Measurements from ENCODE around the gene TENM4. TPM values are rescaled to one million over a fixed set of nuclear protein-coding genes. Genes with fewer than 3 reads are reported as not detected.

The TENM4 gene
- total and polyA plus RNA-seq, 2 of the 13 experiments (the other 11 are each of a cell fraction or from before 2014, with no cell fraction given): not detected

DNA sequence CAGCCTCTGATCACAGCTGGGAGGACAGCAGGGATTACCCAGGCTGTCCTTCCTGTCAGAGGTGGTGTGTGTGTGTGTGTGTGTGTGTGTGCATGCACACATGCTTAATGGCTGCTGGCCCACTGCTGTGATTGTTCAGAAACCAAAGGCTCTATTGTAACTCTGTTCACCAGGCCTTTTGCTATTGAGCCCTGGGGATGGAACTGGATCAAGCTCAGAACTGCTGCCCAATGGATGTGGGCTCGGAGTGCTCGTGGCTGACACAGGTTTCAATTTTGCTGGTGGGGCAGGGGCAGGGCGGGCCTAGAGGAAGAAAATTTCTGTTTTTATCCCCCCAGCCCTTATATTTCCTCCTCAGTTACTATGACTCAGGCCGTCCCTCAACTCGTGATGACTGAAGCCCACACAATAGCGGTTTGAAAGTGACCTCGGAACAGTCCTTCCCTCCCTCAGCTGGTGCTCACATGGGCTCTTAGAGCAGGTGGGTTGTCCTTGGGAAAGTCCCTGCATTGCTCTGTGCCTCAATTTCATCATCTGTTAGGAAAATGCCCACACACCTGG, 359.3 kb downstream of the TENM4 start (continued):
- TF ChIP-seq, protein P1, sequence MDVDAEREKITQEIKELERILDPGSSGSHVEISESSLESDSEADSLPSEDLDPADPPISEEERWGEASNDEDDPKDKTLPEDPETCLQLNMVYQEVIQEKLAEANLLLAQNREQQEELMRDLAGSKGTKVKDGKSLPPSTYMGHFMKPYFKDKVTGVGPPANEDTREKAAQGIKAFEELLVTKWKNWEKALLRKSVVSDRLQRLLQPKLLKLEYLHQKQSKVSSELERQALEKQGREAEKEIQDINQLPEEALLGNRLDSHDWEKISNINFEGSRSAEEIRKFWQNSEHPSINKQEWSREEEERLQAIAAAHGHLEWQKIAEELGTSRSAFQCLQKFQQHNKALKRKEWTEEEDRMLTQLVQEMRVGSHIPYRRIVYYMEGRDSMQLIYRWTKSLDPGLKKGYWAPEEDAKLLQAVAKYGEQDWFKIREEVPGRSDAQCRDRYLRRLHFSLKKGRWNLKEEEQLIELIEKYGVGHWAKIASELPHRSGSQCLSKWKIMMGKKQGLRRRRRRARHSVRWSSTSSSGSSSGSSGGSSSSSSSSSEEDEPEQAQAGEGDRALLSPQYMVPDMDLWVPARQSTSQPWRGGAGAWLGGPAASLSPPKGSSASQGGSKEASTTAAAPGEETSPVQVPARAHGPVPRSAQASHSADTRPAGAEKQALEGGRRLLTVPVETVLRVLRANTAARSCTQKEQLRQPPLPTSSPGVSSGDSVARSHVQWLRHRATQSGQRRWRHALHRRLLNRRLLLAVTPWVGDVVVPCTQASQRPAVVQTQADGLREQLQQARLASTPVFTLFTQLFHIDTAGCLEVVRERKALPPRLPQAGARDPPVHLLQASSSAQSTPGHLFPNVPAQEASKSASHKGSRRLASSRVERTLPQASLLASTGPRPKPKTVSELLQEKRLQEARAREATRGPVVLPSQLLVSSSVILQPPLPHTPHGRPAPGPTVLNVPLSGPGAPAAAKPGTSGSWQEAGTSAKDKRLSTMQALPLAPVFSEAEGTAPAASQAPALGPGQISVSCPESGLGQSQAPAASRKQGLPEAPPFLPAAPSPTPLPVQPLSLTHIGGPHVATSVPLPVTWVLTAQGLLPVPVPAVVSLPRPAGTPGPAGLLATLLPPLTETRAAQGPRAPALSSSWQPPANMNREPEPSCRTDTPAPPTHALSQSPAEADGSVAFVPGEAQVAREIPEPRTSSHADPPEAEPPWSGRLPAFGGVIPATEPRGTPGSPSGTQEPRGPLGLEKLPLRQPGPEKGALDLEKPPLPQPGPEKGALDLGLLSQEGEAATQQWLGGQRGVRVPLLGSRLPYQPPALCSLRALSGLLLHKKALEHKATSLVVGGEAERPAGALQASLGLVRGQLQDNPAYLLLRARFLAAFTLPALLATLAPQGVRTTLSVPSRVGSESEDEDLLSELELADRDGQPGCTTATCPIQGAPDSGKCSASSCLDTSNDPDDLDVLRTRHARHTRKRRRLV (CRISPR knock-in tag; IDR thresholded peaks at IDR 0.05): no peak
- TF ChIP-seq FOXO1 (CRISPR knock-in tag; IDR thresholded peaks at IDR 0.05): no peak
- no peak for TF ChIP-seq KLF16 (CRISPR knock-in tag; IDR thresholded peaks at IDR 0.05)

DNA sequence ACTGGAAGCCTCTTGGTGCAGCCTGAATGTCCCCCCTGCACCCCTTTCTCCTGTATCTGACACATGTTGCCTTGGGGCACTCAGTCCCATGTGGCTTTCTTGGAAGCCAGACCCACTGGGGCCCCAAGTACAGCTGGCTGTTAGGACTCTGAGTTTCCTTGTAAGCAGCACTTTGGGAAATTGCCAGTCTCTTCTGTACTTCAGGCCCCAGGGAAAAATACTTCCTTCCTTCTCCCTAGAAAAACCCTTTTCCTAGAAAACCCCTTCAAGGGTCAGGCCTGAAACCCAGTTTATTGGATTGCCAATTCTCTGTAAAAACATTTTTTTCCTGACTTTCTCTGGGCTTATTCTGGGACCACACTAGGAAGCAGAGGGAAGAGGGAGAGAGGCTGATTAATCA, 360.3 kb downstream of the TENM4 start:
- in situ Hi-C loops (cut with HindIII; ENCODE audit: extremely low pct_ligation_motif_present, low pct_unique_long_range_greater_than_20kb): no loop called here
- Histone ChIP-seq H3K36me3 (replicated peaks in 1 of 2; ENCODE audit: control insufficient read depth in 1 of 2, insufficient read depth in 2 of 2, low read length in 2 of 2) (no peaks in the 10 kb centered on the region), H3K4me3 (replicated peaks in 1 of 3; ENCODE audit: insufficient read depth in 1 of 3, low read depth in 2 of 3, low read length in 3 of 3) (no peak overlapping the region), H3K9ac (ENCODE audit: insufficient read depth, low read depth, low read length) (no peak overlapping the region), H4K20me1 (ENCODE audit: insufficient read depth, low read length) (no peaks in the 10 kb centered on the region), H3K79me2 (ENCODE audit: insufficient read depth, low read length) (no peaks in the 10 kb centered on the region), H3K27me3 (ENCODE audit: control insufficient read depth in 1 of 2, insufficient read depth in 2 of 2, low read length in 2 of 2) (peaks cover 0 to 4% of the 10 kb centered on the region in 2 experiments; a peak in 1 of 5 replicates), H2AFZ (ENCODE audit: low read length) (no peak overlapping the region), H3K27ac (ENCODE audit: extremely low read length, insufficient read depth, low read length) (no peak overlapping the region), H3K4me1 (ENCODE audit: insufficient read depth, low read length) (no peaks in the 10 kb centered on the region), H3K9me3 (ENCODE audit: low read length) (no peaks in the 10 kb centered on the region), H3K4me2 (ENCODE audit: low read depth, low read length) (no peak overlapping the region)
- no peak for FAIRE-seq
- BruUV-seq (replicated peaks): no TSS peak
- POLR2A ChIA-PET: no interaction called here
- no peak for DNase-seq (ENCODE audit: low spot score)
- CTCF ChIA-PET (ENCODE audit: low intra/inter-chr PET ratio, low total read pairs): no interaction called here
- ATAC-seq: no peak
- intact Hi-C loops (cut with micrococcal nuclease; ENCODE audit: unreplicated experiment): no loop called here
- no peak for TF ChIP-seq HOXA5 (CRISPR knock-in tag; IDR thresholded peaks at IDR 0.05)
- TF ChIP-seq, protein P2, sequence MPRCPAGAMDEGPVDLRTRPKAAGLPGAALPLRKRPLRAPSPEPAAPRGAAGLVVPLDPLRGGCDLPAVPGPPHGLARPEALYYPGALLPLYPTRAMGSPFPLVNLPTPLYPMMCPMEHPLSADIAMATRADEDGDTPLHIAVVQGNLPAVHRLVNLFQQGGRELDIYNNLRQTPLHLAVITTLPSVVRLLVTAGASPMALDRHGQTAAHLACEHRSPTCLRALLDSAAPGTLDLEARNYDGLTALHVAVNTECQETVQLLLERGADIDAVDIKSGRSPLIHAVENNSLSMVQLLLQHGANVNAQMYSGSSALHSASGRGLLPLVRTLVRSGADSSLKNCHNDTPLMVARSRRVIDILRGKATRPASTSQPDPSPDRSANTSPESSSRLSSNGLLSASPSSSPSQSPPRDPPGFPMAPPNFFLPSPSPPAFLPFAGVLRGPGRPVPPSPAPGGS (CRISPR knock-in tag; IDR thresholded peaks at IDR 0.05): no peak
- TF ChIP-seq PITX1 (CRISPR knock-in tag; IDR thresholded peaks at IDR 0.05): no peak
- no peak for TF ChIP-seq ZNF562 (CRISPR knock-in tag; IDR thresholded peaks at IDR 0.05; ENCODE audit: borderline replicate concordance)
- no peak for TF ChIP-seq NKX3-1 (CRISPR knock-in tag; IDR thresholded peaks at IDR 0.05)
- TF ChIP-seq, protein P3, sequence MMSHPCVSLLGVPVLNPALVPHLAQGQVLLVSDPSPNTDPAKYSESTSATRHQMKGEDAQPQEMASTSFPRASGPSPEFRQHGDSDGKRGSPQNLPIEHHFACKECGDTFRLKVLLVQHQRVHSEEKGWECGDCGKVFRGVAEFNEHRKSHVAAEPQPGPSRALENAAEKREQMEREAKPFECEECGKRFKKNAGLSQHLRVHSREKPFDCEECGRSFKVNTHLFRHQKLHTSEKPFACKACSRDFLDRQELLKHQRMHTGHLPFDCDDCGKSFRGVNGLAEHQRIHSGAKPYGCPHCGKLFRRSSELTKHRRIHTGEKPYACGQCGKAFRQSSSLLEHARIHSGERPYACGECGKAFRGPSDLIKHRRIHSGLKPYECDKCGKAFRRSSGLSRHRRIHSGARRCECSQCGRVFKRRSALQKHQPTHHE (CRISPR knock-in tag; IDR thresholded peaks at IDR 0.05; ENCODE audit: borderline replicate concordance): no peak
- no peak for TF ChIP-seq ZNF678 (CRISPR knock-in tag; IDR thresholded peaks at IDR 0.05)
- TF ChIP-seq, protein P4, sequence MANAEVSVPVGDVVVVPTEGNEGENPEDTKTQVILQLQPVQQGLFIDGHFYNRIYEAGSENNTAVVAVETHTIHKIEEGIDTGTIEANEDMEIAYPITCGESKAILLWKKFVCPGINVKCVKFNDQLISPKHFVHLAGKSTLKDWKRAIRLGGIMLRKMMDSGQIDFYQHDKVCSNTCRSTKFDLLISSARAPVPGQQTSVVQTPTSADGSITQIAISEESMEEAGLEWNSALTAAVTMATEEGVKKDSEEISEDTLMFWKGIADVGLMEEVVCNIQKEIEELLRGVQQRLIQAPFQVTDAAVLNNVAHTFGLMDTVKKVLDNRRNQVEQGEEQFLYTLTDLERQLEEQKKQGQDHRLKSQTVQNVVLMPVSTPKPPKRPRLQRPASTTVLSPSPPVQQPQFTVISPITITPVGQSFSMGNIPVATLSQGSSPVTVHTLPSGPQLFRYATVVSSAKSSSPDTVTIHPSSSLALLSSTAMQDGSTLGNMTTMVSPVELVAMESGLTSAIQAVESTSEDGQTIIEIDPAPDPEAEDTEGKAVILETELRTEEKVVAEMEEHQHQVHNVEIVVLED (CRISPR knock-in tag; IDR thresholded peaks at IDR 0.05; ENCODE audit: borderline replicate concordance): no peak
- no peak for TF ChIP-seq PRPF4 (IDR thresholded peaks at IDR 0.05; ENCODE audit: low read depth, low read length, poor library complexity, severe bottlenecking)

All from HepG2 (cell line).